Stimulated activated CD4-positive, alpha-beta T cell treated with anti-CD3 and anti-CD28 coated beads, Interleukin-2, amount 100 ng/mL, for 48 hours (primary cell): ENCODE measurements around the gene CUL1.
A peak's percentile ranks its signal among the peaks of the same experiment; 100 is the strongest.
"Not testable (repeated sequence)": the region's sequence is repeated elsewhere in the genome, so short reads cannot be mapped to it uniquely, and the experiment has no call there.

Experiments
- DNase-seq, 2 donors: peaks; one replicate each; pipeline ENCODE4 v3.0.0-alpha.2; 2020

CUL1 gene

GRCh38 chr7:148697256-148698006 is 1.3 kb upstream of the CUL1 start:
- peak; percentile 57 to 61 for DNase-seq

GRCh38 chr7:148698007-148698396 is 701 bp upstream of the CUL1 start:
- DNase-seq, result peak in 1 of 2 donors; percentile 48

DNA sequence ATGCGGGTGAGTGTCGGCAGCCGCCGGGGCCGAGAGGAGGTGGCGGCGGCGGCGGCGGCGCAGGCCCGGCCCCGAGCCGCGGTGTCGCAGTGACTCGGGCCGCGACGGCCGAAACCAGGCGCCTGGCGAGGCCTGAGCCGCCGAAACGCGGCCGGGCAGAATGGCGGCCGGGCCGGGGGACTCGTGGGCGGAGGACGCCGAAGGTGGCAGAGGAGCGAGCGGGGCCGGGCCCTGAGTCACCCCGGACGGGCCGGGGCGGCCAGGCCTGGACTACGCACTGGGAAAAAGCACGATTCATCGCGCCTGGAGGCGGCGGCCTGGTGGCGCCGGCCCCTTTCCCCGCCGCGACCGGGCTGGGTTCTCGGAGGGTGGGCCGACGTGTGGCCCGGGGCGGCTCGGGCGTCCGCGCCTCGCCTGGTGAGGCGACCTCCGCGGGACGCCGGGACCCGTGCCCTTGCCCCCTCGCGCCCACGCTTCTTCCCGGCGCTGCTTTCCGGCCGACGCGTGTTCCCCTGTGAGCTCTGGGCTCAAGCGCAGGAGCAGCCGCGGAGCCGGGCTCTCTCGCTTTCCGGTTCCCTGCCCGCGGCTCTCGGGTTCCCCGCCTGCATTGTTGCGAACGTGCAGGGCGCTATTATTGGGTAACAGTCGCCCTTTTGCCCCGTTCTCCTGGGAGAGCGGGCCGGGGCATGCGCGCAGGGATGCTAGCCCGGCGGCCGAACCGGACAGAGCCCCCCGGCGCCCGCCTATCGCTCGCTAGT is 500 bp downstream of the CUL1 start:
- peak; percentile 45 to 61 for DNase-seq

DNA sequence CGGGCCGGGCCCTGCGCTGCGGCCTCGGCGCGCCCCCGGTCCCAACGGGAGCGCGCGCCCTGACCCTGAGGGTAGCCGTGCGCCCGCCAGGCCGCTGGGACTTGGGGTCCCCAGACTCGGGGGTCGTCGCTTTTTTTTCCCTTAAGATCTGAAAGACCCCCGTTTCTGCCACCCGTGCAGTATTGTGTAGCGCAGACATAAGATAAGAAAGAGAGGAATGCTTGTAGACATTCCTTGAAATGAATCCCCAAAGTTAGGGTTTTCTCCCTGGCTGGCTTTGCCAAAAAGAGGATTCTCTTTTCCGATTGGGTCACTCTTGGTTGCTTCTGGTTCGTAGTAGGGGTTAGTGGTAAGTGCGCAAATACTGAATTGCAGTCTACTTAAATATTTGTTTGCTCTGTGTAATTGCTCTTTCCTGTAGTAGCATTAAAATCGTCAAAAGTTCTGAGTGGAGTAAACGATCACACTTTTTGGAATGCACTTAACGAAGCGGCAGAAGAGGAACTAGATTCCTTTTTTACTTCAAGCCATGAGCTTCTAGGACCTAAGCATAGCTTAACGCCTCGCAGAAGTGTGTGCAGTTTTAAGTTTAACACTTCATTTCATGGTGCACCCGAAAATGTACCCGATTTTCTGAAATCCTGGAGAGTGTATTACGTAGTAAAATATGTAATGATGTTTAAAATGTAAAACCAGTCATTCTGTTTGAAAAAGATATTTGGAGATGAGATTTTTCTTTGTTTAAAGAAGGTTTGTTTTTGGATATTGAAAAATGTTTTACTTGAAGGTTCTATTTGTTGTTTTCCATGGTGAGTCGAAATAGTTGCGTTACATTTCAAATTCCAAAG is 1.3 kb downstream of the CUL1 start:
- no peak for DNase-seq

- peak; percentile 27 to 37 for DNase-seq
Observed at GRCh38 chr7:148700661-148701064, 2.0 kb downstream of the CUL1 start.

- no peak for DNase-seq
Observed at GRCh38 chr7:148701414-148701813, 2.7 kb downstream of the CUL1 start.

GRCh38 chr7:148702876-148703670 is 4.4 kb downstream of the CUL1 start:
- DNase-seq, result no peak

GRCh38 chr7:148703671-148703962 is 4.9 kb downstream of the CUL1 start:
- not testable (repeated sequence) for DNase-seq

GRCh38 chr7:148704189-148704588 is 5.5 kb downstream of the CUL1 start:
- DNase-seq, result no peak

DNA sequence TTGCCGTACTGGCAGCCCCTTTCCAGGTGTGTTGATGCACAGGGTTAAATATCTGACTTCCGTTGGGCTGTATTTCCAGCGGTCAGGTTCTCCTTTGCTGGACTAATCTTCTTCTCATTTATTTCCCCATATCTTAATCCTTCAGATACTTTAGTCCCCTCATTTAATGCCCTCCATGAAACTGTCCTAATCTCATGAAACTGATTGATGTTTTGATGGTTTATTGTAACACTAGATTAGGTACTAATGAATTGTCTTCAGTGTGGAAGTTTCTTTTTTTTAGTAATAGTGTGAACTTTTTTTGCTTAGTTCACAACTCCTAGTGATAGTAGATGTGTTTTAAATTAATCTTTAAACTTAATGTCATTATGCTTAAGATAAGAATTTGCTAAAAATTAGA is 6.3 kb downstream of the CUL1 start:
- DNase-seq, result no peak

GRCh38 chr7:148706368-148706767 is 7.7 kb downstream of the CUL1 start:
- DNase-seq, result no peak

DNA sequence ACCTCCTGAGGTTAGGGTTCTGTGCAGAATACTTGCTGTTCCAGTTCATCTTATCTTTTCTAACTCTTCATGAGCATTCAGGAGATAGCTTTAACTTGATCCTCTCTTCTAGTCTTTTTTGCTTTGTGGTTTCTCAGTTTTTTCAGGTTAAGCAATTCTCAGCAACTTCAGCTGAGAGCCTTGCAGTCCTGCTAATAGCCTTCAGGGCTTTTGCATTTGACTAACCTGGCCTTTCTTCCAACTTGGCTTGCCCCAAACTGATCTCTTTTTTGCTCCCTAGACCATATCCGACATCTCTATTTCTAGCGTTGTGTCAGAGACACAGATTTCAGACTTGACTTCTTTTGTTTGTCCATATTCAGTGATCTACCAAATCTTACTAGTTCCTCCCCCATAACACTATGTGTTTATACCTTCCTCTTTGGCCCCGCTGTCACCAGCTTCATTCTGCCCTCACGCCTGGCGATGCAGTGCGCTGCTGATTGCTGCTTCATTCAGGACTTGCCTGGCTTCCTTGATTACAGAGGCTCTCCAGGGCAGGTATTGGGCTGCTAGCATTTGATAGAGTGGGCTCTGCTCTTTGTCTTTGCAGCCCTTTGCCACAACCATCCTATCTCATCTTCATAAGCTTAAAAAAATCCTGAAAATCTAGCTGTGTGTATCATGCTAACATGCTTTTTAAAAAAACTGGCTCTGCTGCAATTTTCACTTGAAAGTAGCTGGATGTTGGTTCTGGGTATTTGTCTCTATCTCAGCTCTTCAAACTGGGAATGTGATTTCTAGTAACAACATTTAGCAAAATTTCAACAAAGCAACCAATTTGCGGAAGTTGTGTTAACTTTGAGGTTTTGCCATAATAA is 9.6 kb downstream of the CUL1 start:
- no peak for DNase-seq

GRCh38 chr7:148709014-148709413 is 10.3 kb downstream of the CUL1 start:
- no peak for DNase-seq

DNA sequence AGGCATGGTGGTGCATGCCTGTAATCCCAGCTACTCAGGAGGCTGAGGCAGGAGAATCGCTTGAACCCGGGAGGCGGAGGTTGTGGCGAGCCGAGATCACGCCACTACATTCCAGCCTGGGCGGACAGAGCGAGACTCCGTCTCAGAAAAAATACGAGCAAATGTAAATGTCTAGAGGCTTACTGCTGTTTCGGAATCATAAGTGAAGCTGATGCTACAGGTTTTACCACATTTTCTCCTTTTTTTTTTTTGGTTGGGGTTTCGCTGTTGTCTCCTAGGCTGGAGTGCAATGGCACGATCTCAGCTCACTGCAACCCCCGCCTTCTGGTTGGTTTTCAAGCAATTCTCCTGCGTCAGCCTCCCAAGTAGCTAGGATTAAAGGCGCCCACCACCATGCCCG is 11.7 kb downstream of the CUL1 start:
- not testable (repeated sequence) for DNase-seq

GRCh38 chr7:148711191-148712102 is 12.7 kb downstream of the CUL1 start:
- no peak for DNase-seq

GRCh38 chr7:148712678-148713329 is 14.1 kb downstream of the CUL1 start:
- DNase-seq, result no peak

DNA sequence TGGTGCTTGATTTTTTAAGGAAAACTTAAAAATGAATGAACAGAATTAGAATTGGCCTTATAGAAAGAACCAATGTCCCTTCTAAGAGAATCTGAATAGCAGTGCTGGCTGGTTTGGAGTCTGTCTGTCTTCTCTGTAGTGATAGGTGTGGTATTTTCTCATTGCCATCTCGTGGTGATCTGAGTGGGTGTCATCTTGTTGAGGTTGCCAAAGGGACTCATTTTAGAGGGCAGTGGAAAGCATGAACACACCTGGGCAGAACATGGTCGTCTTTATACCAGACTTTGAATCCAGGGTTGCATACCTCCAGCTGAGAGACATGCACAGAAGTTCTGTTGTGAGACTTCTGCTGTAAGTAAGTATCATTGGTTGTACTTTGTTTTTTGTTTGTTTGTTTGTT is 15.8 kb downstream of the CUL1 start:
- DNase-seq, result no peak

DNA sequence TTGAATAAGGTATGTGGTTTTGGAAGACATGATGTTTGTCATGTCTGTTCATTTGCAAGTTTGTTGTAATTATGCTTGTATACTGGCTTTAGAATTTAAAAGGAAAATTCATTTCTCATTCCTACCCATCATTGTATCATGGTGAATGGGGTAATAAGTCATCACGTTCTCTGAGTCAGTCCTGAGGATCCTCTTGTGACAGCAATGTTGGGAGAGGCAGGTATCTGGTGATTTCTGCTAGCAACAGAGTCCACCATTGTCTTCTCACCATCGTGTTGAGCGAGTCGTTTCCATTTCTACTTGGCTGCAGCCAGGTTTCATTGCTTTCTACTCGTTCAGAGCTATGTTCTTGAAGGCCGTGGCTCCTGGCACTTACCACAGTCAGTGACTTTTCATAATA is 16.3 kb downstream of the CUL1 start:
- no peak for DNase-seq

DNA sequence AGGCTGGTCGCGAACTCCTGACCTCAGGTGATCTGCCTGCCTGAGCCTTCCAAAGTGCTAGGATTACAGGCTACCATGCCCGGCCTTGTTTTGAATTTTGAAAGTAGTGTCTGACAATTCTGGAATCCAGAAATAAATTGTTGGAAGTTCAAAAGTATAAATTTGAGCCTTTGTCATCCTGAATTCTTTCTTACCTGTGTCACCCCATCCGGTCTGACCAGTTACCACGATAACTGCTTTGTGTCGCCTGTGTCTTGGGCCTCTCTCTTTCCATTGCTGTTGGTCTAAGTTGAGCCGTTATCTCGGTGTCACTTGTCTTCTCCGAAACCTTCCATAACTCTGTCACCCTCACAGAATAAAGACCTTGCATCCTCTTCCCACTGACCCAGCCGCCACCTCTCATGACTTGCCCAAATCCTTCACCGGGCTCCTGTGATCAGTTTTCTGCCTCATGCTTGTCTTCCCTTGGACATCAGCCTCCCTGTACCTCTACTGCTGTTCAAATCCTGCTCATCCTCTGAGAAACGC is 18.6 kb downstream of the CUL1 start:
- DNase-seq, result no peak

DNA sequence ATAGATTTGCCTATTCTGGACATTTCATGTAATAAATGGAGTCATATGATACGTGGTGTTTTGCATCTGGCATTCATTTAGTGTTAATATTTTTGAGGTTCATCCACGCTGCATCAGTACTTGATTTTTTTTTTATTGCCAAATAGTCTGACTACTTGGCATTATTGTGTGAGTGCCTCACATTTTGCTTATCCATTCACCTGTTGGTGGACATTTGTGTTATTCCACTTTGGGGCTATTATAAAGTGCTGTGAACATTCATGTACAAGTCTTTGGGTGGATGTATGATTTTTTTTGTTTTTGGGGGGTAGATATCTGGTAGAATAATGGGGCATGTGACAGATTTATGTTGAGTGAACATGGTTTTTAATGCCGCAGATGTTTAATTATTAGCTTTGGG is 19.7 kb downstream of the CUL1 start:
- no peak for DNase-seq
